22Rv1 (cell line): ENCODE results near the gene USP35.

Experiments
- ZFX ChIP-seq: fragments of 450-650 bp; IDR thresholded peaks from 2 replicates; pipeline ENCODE4 v1.6.1; 2017; ENCODE audit warnings: antibody characterized with exemption, borderline replicate concordance
- TF ChIP-seq, protein P1 (sequence below): fragments of 450-650 bp; IDR thresholded peaks from 2 replicates; pipeline ENCODE4 v1.5.1; 2017; ENCODE audit warnings: mild to moderate bottlenecking

DNA sequence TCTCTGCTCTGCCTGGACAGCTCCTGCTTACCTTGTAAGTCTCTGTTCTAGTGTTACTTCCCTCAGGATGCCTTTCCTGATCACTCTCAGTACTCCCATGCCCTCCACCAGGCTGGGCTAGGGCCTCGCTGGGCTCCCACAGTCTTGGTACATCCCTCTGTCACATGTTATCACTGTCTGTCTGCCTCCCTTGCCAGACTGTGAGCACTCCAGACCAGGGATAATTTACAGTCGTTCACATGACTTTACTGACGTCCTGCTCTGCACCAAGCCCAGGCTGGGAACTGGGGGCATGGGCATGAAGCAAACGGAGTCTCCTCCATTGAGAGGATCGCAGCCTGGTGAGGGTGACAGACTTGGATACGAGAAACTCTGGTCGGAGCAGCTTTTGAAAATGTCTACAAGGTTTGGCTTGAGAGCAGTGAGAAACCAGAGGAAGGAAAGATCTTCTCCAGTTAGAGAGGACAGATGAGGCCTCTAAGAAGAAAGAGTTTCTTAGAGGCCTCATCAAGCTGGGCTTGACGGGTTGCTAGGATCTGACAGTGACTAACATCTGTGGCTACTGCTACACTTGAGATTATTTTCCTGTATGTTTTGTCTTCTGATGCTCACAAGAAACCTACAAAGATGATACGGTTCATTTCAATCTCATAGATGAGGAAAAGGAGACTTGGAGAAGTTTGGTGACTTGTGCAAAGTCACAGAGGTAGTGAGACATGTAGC, 12.5 kb downstream of the USP35 start:
- TF ChIP-seq, protein P1, sequence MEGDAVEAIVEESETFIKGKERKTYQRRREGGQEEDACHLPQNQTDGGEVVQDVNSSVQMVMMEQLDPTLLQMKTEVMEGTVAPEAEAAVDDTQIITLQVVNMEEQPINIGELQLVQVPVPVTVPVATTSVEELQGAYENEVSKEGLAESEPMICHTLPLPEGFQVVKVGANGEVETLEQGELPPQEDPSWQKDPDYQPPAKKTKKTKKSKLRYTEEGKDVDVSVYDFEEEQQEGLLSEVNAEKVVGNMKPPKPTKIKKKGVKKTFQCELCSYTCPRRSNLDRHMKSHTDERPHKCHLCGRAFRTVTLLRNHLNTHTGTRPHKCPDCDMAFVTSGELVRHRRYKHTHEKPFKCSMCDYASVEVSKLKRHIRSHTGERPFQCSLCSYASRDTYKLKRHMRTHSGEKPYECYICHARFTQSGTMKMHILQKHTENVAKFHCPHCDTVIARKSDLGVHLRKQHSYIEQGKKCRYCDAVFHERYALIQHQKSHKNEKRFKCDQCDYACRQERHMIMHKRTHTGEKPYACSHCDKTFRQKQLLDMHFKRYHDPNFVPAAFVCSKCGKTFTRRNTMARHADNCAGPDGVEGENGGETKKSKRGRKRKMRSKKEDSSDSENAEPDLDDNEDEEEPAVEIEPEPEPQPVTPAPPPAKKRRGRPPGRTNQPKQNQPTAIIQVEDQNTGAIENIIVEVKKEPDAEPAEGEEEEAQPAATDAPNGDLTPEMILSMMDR = no peak
- TF ChIP-seq ZFX = no peak
